IPS-11a (cell line): ENCODE measurements around the gene SYT2.

Source experiments
- H3K4me3 ChIP-seq: one replicate; pipeline ENCODE4 v1.5.1; 2013; ENCODE audit warnings: low read depth, low read length, control low read depth

Gene SYT2

GRCh38 chr1:202706851-202707250 is 3.4 kb downstream of the SYT2 start:
- no peak overlapping the region for H3K4me3 ChIP-seq

GRCh38 chr1:202704601-202705000 is 5.7 kb downstream of the SYT2 start:
- H3K4me3 ChIP-seq, result no peak overlapping the region

- H3K4me3 ChIP-seq, result no peak overlapping the region
Observed at GRCh38 chr1:202703191-202703590, 7.1 kb downstream of the SYT2 start.

GRCh38 chr1:202702088-202702487 is 8.2 kb downstream of the SYT2 start:
- H3K4me3 ChIP-seq, result no peak overlapping the region

GRCh38 chr1:202701200-202701599 is 9.1 kb downstream of the SYT2 start:
- no peak overlapping the region for H3K4me3 ChIP-seq

DNA sequence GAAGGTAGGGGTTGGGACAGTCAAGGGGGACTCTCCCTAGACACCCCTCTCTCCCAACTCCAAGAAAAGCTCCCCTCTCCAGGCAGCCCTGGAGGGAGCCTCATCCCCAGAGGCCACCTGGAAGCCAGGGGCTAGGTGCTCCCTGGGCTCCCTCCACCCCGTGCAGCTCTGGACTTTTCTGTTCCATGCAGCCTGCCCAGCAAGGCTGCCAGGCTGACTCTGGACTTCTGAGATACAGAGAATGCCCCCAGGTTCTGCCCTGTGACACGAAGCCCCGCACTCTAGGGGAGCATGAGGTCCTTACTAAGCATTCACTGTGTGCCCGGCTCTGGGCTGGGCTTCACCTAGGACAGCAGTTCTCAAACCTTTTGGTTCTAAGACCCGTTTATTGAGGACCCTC is 10.2 kb downstream of the SYT2 start:
- no peak overlapping the region for H3K4me3 ChIP-seq

GRCh38 chr1:202698276-202698675 is 12.0 kb downstream of the SYT2 start:
- no peak overlapping the region for H3K4me3 ChIP-seq

DNA sequence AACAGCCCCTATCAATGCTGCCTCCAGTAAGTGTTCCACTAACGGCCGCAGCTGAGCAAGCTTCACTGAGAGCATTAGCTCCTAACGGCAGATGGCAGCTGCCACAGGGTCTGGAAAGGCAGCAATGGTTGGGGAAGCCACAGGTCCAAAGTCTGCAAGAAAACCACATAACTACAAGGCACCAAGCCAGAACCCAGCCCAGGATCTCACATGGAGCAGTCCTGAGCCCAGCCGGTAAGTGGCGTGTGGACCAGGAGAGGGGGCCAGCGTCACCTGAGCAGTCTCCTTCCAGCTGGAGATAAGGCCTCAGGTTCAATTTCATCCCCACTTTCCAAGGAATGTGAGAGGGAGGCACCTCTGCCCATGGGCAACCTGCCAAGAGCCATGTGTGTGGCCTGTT is 13.2 kb downstream of the SYT2 start:
- no peak overlapping the region for H3K4me3 ChIP-seq

DNA sequence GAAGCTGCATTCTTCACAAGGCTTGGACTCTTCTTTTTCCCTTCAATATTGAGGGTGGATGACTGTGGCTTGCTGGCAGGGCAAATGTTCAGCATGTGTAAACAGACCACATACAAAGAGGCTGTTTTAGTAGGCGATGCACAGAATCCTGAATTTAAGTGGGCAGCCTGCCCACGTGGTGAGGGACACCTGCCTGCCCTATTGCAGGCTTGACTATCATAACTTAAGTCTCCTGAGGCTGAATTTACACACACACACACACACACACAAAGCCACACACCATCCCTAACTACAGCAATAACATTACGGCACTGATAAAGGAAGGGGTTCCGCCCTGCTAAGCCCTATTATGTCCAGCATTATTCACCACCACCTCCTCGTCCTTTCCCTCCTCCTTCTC is 15.9 kb downstream of the SYT2 start:
- no peak overlapping the region for H3K4me3 ChIP-seq

DNA sequence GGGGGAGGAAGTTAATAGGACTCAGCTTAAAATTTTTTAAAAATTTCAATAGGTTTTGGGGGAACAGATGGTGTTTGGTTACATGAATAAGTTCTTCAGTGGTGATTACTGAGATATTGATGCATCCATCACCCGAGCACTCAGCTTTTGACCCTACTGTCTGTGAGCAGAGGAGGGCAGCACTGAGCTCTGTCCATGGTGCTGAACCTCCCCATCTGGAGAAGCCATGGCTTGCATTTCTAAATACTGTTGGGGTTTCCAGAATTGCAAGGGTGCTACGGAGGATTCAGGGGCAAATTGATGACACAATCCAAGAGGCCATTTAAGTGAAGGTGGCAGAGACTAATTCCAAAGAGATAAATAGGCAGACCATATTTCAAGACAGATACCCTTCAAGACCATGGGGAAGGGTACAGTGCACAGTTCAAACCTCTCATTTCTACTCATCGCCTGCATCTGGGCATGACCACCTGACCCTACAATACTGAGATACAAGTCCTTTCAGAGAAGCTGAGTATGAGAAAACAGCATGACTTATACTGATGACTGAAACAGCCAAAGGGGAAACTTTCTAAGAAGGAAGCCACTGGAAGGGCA is 17.2 kb downstream of the SYT2 start:
- no peak overlapping the region for H3K4me3 ChIP-seq

GRCh38 chr1:202691816-202692215 is 18.4 kb downstream of the SYT2 start:
- H3K4me3 ChIP-seq, result no peak overlapping the region

DNA sequence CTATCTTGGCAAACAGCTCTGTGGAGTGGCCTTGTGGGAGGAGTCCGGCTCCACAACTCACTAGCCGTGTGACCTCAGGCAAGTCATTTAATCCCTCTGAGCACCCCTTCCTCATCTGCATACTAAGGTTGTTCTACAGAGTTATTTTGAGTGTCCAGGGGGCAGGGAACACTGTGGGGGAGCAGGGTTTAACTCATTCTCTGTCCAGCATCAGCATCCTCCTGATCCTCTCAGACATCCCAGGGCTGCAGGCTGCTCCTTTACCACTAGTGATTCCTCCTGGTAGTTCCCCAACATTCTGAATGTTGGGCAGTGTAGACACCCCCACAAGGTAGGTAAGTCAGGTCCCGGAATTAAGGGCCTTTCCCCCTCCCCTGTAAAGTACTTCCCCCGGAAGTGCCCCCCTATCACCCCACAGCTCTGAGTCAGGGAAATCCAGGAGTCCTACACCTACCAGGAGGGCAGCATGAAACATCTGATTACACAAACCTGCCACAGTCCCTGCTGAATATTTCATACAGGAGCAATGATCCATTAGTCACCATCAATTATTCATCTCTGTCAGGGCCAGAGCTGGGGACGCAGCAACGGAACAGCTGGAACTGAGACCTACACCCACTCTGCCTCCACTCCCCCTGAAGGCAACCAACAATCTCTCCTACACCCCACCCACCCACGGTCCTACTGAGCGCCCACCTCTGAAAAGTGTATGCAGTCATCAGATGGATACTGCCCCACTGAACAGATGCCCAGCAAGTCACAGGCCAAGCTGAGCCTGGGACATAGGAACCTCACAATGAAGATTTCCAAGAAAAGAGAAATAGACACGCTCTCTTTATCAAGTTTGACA is 20.5 kb downstream of the SYT2 start:
- no peak overlapping the region for H3K4me3 ChIP-seq

- H3K4me3 ChIP-seq, result no peak overlapping the region
Observed at GRCh38 chr1:202689082-202689481, 21.2 kb downstream of the SYT2 start.

DNA sequence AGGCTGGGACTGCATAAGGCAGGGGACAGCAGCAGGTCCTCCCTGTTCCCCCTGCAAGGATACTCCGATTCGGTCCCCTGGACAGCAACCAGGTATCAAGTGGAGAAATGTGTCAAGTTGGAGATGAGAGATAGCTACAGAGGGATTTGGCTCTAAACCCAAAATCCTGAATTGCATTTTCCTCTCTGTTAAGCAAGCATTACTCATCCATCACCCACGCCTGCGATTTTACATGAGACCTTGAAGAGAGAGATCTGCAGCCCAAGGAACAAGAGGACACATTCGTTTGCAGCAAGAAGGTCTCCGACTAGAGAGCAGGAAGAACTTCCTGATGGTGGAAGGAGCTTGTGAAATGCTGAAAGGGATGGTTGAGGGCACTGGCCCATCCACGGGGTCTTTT is 21.9 kb downstream of the SYT2 start:
- H3K4me3 ChIP-seq, result no peak overlapping the region

DNA sequence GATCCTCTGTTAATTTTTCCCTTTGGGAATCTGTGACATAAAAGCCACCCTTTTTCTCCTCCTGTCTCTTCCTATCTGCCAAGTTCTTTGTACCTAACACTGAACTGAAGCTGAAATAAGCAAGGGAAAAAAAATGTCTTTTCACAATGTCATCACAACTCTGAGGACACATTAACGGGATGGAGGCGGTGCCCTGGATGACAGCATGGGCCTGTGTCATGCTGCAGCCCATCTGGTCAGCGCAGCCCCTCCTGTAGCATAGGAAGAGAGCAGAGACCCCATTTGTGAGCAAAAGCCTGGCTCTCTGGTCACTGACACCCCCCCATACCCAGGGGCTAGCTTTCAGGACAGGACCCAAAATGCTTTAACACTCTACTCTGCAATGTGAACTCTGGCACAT is 22.5 kb downstream of the SYT2 start:
- H3K4me3 ChIP-seq, result no peak overlapping the region

DNA sequence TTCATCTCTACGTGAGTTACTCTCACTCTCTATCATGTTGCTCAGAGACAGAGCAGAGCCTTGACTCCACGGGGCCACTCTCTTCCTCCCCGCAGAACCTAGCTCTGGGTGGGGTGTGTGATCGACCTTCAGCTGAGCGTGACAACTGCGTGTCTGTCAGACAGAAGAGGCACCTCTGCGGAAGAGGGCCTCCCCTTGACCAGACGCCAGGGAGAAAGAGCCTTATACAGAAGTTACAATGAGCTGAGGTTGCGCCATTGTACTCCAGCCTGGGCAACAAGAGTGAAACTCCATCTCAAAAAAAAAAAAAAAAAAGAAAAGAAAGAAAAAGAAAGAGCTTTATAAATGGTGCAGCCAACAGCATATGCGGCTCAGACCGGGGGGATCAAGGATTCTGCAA is 22.9 kb downstream of the SYT2 start:
- no peak overlapping the region for H3K4me3 ChIP-seq

- H3K4me3 ChIP-seq, result no peak overlapping the region
Observed at GRCh38 chr1:202685641-202686040, 24.6 kb downstream of the SYT2 start.

DNA sequence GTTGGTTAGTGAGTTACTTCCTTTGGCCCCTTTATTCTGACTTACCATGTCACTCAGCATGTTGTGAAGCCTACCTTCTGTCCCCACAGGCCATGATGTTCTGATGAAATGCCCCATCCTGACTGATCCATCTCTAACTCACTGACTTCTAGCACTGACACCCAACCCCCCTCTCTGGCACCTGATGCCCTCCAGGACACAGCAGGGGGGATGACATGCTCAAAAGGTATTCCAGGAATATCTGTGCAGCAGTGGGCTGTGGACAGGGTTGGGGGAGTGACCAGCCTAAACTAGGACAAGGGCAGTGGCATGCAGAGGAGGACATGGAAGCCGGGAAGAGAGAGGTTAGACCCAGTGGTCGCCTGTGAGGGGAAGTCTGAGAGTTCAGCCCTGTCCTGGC is 25.5 kb downstream of the SYT2 start:
- H3K4me3 ChIP-seq, result no peak overlapping the region

GRCh38 chr1:202683029-202683428 is 27.2 kb downstream of the SYT2 start:
- H3K4me3 ChIP-seq, result no peak overlapping the region

GRCh38 chr1:202682477-202682876 is 27.8 kb downstream of the SYT2 start:
- H3K4me3 ChIP-seq, result no peak overlapping the region

DNA sequence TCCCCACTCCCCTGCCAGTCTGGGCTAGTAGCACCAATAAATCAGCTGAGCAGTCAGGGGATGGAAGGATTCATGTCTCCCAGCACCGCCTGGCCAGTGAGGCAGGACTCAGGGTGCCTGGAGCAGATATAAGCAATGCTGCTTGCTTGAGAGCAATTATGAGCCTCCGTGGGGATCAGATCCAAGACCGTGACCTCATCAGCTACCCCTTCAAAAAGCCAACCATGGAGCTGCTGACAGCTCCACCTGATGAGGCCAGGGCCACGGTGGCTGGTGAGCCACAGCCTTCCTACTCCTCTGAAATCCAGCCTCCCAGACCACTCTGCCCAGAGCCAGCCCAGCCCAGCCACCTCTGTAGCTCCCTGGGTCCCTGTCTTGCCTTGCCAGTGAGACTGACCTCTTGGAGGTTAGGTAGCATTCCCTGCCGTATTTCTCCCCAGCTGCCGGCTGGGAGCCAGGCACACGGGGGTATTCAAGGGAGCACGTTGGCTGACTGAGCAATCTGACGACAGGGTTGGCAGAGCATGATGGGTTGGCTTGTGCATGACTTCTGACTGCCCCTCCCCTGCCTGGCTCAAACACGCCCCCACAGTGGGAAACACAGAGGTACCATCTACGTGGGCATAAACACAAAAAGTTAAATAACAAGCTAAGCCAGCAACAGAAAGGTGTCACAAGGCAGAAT is 28.4 kb downstream of the SYT2 start:
- no peak overlapping the region for H3K4me3 ChIP-seq
